Breast epithelium (tissue), 4 donors: ENCODE results near the gene PTGES3. TPM values are rescaled to one million over a fixed set of nuclear protein-coding genes. Genes with fewer than 3 reads are reported as not detected.
"Not testable (repeated sequence)": the region's sequence is repeated elsewhere in the genome, so short reads cannot be mapped to it uniquely, and the experiment has no call there.

Experiments used
- DNase-seq, 2 donors: peaks; one replicate each; pipeline ENCODE4 v3.0.0-alpha.2; 2019; ENCODE audit warnings: low spot score in 2 of 2
- H3K27ac ChIP-seq, 2 donors: fragments of 200-600 bp; sonication (generic) in 1 of 2; one replicate each; pipeline ENCODE4 v1.5.1; 2016 to 2019; ENCODE audit warnings: mild to moderate bottlenecking in 1 of 2
- H3K27me3 ChIP-seq, 2 donors: fragments of 200-600 bp; sonication (generic) in 1 of 2; one replicate each; pipeline versions ENCODE4 v1.5.1 to v1.6.0; 2017 to 2019; ENCODE audit warnings: control low read depth in 1 of 2, mild to moderate bottlenecking in 1 of 2
- H3K36me3 ChIP-seq: fragments of 200-600 bp; one replicate; pipeline ENCODE4 v1.5.1; 2019
- H3K4me1 ChIP-seq, 2 donors: fragments of 200-600 bp; sonication (generic); one replicate each; pipeline ENCODE4 v1.5.1; 2016 to 2019; ENCODE audit warnings: control low read depth in 1 of 2
- H3K4me3 ChIP-seq, 3 donors: fragments of 200-600 bp; sonication (generic); 1 replicate in 2 of 3; 2 replicates in 1 of 3; pipeline ENCODE4 v1.5.1; 2016 to 2019; ENCODE audit warnings: mild to moderate bottlenecking in 3 of 3, moderate library complexity in 2 of 3
- H3K9me3 ChIP-seq, 2 donors: fragments of 200-600 bp; sonication (generic) in 1 of 2; one replicate each; pipeline ENCODE4 v1.5.1; 2016 to 2019; ENCODE audit warnings: control low read depth in 1 of 2
- POLR2A ChIP-seq: fragments of 450-650 bp; IDR thresholded peaks from one replicate; pipeline ENCODE4 v1.6.1; 2016; ENCODE audit warnings: antibody characterized with exemption, mild to moderate bottlenecking, moderate library complexity
- POLR2AphosphoS5 ChIP-seq, 3 donors: sonication (generic); formaldehyde crosslinking; IDR thresholded peaks; one replicate each; pipeline ENCODE4 v1.6.1; 2017; ENCODE audit warnings: antibody characterized with exemption in 3 of 3
- intact Hi-C: fragments of 100-400 bp; cut with DNase I; formaldehyde crosslinking; loops from one replicate; pipeline ENCODE4 v1.15.1; 2023; ENCODE audit warnings: low total_unique reads
- total RNA-seq, 3 donors: library from RNA; depleted of rRNA; stranded (reverse); fragments of >200 nt; gene quantifications; one replicate each; pipeline ENCODE4 v1.1.0, GENCODE V29; 2016
- TF ChIP-seq, protein P1 (sequence below), 3 donors: fragments of 450-650 bp; IDR thresholded peaks; one replicate each; pipeline ENCODE4 v1.5.1; 2016 to 2017; ENCODE audit warnings: antibody characterized with exemption in 3 of 3, mild to moderate bottlenecking in 3 of 3, moderate library complexity in 3 of 3

PTGES3 gene, protein sequence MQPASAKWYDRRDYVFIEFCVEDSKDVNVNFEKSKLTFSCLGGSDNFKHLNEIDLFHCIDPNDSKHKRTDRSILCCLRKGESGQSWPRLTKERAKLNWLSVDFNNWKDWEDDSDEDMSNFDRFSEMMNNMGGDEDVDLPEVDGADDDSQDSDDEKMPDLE
- 100 to 1,000 TPM in 2 of 3 donors, 10 to 100 TPM in 1; 85.0 to 134 (median 111) TPM for total RNA-seq

DNA sequence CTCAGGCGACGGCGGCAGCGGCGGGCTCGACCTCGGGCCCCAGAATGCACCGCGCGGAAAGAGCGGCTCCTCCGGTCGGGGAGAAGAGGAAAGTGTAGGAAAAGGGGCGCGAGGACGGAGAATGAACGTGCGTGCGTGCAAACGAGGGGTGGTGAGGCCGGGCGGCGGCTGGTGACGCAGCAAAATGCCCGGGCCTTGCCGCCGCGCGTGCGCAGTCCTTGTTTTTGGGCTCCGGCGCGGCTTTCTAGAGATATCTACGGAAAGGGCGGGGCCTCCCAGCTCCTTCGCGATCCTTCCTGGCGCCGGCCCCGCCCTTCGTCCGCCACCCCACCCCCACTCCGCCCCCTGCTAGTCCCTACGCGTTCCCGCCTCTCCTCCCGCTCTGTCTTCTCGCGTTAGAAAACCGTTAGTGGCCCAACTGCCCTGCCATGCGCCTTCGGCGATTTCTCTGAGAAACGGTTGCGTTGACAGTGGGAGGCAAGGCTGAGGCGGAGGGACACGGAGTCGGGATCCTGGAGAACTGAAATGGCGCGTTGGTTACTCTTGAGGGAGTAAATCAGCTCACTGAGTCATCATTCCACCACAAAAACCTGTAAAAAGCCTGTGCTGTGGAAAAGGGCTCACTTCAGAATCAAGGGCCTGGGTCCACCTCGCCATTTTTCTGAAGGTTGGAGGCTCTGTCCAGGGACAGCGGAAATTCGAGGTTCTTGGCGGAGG is at the start of gene PTGES3:
Gene PTGES3 (minus strand): TSS at position 156 of the 717 bp plus-strand sequence. CDS start 285 bp downstream, outside the sequence.
- peak within 1 kb of the TSS; percentile 100 for H3K27ac ChIP-seq
- intact Hi-C loops, result loop anchor here (10.0 kb wide), 1 partner anchor 53 kb away; the partner anchor contains the start of gene BAZ2A
- TF ChIP-seq, protein P1, sequence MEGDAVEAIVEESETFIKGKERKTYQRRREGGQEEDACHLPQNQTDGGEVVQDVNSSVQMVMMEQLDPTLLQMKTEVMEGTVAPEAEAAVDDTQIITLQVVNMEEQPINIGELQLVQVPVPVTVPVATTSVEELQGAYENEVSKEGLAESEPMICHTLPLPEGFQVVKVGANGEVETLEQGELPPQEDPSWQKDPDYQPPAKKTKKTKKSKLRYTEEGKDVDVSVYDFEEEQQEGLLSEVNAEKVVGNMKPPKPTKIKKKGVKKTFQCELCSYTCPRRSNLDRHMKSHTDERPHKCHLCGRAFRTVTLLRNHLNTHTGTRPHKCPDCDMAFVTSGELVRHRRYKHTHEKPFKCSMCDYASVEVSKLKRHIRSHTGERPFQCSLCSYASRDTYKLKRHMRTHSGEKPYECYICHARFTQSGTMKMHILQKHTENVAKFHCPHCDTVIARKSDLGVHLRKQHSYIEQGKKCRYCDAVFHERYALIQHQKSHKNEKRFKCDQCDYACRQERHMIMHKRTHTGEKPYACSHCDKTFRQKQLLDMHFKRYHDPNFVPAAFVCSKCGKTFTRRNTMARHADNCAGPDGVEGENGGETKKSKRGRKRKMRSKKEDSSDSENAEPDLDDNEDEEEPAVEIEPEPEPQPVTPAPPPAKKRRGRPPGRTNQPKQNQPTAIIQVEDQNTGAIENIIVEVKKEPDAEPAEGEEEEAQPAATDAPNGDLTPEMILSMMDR (IDR thresholded peaks at IDR 0.05), result no peak
- TF ChIP-seq POLR2AphosphoS5 (IDR thresholded peaks at IDR 0.05), result peak; percentile 89 to 98 (median 92)
- peak; percentile 78 for TF ChIP-seq POLR2A

DNA sequence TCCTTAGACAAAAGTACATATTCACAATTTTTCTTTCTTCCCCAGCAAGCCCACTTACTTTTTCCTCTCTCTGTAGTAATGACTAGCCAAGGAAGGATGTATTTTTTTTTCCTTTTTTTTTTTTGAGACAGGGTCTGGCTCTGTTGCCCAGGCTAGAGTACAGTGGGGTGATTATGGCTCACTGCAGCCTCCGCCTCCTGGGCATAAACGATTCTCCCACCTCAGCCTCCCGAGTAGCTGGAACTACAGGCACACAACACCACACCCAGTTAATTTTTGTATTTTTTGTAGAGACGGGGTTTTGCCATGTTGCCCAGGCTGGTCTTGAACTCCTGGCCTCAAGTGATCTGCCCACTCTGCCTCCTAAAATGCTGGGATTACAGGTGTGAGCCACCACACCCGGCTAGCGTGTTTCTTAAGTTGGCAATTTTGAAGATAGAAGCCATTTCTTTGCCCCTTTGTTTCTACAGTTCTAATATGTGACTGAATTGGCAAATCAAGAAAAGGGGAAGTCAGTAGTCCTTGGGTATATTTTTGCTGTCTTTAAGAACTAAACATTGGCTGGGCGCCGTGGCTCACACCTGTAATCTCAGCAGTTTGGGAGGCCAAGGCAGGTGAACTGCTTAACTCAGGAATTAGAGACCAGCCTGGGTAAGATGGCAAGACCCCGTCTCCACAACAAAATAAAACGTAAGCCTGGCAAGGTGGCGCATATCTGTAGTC is 40.2 kb upstream of the PTGES3 start:
- Histone ChIP-seq H3K27me3 (no peaks in the 10 kb centered on the region), H3K9me3 (no peaks in the 10 kb centered on the region), H3K36me3 (peaks cover 8% of the 10 kb centered on the region), H3K4me1 (peaks cover 0 to 4% of the 10 kb centered on the region in 2 donors), H3K4me3 (no peak overlapping the region), H3K27ac (no peak overlapping the region)
- TF ChIP-seq, protein P1 (IDR thresholded peaks at IDR 0.05), result no peak
- TF ChIP-seq POLR2AphosphoS5 (IDR thresholded peaks at IDR 0.05) (no peak), POLR2A (no peak)
- intact Hi-C loops, result no loop called here
- no peak for DNase-seq

More for the DNA sequence above, at the start of gene PTGES3:
- no peaks in the 10 kb centered on the region for H3K36me3 ChIP-seq
- no peaks in the 10 kb centered on the region for H3K9me3 ChIP-seq
- H3K4me1 ChIP-seq, result peaks cover 0 to 4% of the 10 kb centered on the region in 2 donors
- H3K4me3 ChIP-seq, result peak within 1 kb of the TSS; percentile 82 to 99 (median 97)
- no peaks in the 10 kb centered on the region for H3K27me3 ChIP-seq
- DNase-seq, result peak; percentile 97

DNA sequence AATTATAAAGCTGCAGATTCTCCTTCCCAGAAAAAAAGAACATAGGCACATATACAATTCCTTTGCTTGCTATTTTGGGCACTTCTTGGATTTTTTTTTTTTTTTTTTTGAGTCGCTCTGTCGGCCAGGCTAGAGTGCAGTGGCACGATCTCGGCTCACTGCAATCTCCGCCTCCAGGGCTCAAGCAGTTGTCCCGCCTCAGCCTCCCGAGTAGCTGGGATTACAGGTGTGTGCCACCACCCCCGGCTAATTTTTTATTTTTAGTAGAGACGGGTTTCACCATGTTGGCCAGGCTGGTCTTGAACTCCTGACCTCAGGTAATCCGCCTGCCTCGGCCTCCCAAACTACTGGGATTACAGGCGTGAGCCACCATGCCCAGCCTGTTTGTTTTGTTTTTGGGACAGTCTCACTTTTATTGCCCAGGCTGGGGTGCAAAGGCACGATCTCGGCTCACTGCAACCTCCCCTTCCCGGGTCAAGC is 38.2 kb upstream of the PTGES3 start:
- Histone ChIP-seq H3K4me1 (peaks cover 6 to 18% of the 10 kb centered on the region in 2 donors), H3K4me3 (peak overlapping the region in 1 of 3 donors; percentile 87), H3K27ac (peak overlapping the region; percentile 97 to 98)
- H3K9me3 ChIP-seq, intact Hi-C loops, DNase-seq, H3K36me3 ChIP-seq, H3K27me3 ChIP-seq: not testable (repeated sequence)

DNA sequence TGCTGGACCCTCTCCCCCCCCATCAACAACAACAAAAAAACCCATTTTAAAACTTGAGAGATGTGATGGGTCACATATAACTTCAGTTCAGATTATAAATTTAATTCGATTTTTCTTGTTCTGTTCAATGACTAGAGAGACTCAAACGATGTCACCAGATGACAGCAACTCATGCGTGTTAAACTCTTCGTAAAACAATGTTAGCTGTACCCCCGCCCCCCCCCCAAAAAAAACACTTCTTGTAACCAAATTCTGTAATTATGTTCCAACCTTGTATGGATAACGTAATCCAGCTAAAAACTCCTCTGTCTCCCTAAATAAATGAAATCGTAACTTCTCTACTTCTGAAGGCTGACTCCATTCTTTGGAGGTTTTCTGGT is 37.6 kb upstream of the PTGES3 start:
- peaks cover 6 to 23% of the 10 kb centered on the region in 2 donors for H3K4me1 ChIP-seq
- intact Hi-C loops, result no loop called here
- DNase-seq, result no peak
- no peaks in the 10 kb centered on the region for H3K9me3 ChIP-seq
- TF ChIP-seq POLR2A, result no peak
- TF ChIP-seq, protein P1 (IDR thresholded peaks at IDR 0.05), result no peak
- TF ChIP-seq POLR2AphosphoS5 (IDR thresholded peaks at IDR 0.05), result no peak
- peak overlapping the region; percentile 97 to 98 for H3K27ac ChIP-seq
- H3K4me3 ChIP-seq, result peak overlapping the region; percentile 87 to 97 (median 94)
- no peaks in the 10 kb centered on the region for H3K27me3 ChIP-seq
- H3K36me3 ChIP-seq, result no peaks in the 10 kb centered on the region

DNA sequence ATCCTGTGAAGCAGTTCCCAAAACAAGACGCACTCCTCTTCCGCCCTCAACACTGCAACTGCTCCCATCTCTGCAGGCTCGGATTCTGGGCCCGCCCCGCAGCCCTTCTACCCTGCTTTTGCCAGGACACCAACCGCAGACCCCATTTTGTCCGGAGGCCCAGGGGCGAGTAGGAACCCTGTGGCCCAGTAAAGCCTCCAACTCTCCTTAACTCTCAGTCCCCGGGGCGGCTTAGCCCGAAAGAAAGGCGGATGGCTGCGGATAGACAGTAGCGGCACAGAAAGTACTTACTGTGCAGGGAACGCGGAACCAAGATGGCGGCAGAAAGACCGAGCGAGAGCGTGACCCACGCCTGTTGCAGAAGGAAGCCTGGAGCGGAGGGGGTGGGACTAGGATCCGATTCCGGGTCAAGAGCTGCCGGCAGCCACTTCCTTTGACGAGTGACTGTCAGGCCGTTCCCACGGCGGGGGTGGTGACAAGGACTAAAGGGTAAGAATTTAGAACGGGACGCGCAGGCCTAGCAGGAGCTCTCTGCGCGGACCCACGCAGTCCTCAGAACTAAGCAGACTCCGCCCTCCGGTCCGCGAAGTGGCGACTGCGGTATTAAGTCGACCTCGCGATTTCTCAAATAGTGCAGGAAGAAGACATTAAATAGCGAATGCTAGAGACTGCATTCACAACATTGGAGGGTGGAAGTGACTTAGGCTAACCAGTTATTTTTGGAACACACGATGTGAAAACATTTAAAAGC is 37.1 kb upstream of the PTGES3 start, which contains the start of gene NACA:
Gene NACA (minus strand): TSS at position 328 of the 751 bp plus-strand sequence. CDS start 778 bp downstream, outside the sequence.
- Histone ChIP-seq H3K27me3 (no peaks in the 10 kb centered on the region), H3K4me1 (peaks cover 10 to 28% of the 10 kb centered on the region in 2 donors), H3K36me3 (no peaks in the 10 kb centered on the region), H3K4me3 (peak within 1 kb of the TSS; percentile 87 to 97 (median 94)), H3K9me3 (no peaks in the 10 kb centered on the region), H3K27ac (peak within 1 kb of the TSS; percentile 97 to 98)
- intact Hi-C loops, result no loop called here
- peak; percentile 99 to 100 (median 100) for TF ChIP-seq POLR2AphosphoS5 (IDR thresholded peaks at IDR 0.05)
- TF ChIP-seq POLR2A, result peak; percentile 97
- TF ChIP-seq, protein P1 (IDR thresholded peaks at IDR 0.05), result no peak
- DNase-seq, result peak; percentile 98 to 99
